Mammary epithelial cell (primary cell): ENCODE measurements around the gene SART1.

Experiments used
- CTCF ChIP-seq, 2 donors: IDR thresholded peaks in 1 of 2; conservative IDR thresholded peaks in 1 of 2; 2 replicates each; pipeline ENCODE4 v1.5.1; 2011 to 2012; ENCODE audit warnings: inconsistent platforms in 2 of 2, low read length in 2 of 2, mild to moderate bottlenecking in 2 of 2, control low read depth in 1 of 2, low read depth in 1 of 2; ENCODE audit not compliant: insufficient read depth in 1 of 2; ENCODE audit errors: extremely low read depth in 1 of 2
- EZH2 ChIP-seq: IDR thresholded peaks from 2 replicates; pipeline ENCODE4 v1.6.1; 2012; ENCODE audit warnings: low read length, inconsistent platforms, borderline replicate concordance

- no peak for TF ChIP-seq CTCF (conservative IDR thresholded peaks at IDR 0.05 in 1 of 2, IDR thresholded peaks at IDR 0.05 in 1 of 2; ENCODE audit: extremely low read depth in 1 of 2, insufficient read depth in 1 of 2, low read depth in 1 of 2, low read length in 2 of 2)
- no peak for TF ChIP-seq EZH2
These were observed 52.2 kb downstream of the SART1 start for GRCh38 chr11:66013762-66014100.
